Sigmoid colon (tissue), 4 donors: Measurements from ENCODE around the gene STXBP5.

Experiments used
- EP300 ChIP-seq, 4 donors: sonication (generic); formaldehyde crosslinking; IDR thresholded peaks; one replicate each; pipeline ENCODE4 v1.6.1; 2017; ENCODE audit warnings: antibody characterized with exemption in 4 of 4
- POLR2AphosphoS5 ChIP-seq, 4 donors: sonication (generic); formaldehyde crosslinking; IDR thresholded peaks; one replicate each; pipeline ENCODE4 v1.6.1; 2017; ENCODE audit warnings: antibody characterized with exemption in 4 of 4

DNA sequence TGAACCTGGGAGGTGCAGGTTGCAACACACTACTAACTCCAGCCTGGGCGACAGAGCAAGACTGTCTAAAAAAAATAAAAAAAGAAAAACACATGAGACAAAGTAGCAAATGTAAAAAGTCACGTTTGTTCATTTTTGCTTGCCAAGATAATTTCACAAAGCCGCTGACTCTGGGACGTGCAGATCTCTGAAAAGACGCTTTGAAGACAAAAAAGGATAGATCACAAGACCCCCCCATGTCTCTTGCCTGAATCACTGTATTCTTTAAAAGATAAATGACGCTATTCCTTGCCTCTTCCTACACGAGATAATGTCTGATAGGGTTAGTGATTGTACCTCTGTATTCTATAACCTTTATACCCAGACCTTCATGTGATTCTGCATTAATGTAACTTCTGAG is 23.3 kb upstream of the STXBP5 start:
- TF ChIP-seq POLR2AphosphoS5 (IDR thresholded peaks at IDR 0.05) (no peak), EP300 (IDR thresholded peaks at IDR 0.05) (no peak)
